NT2/D1 (cell line): ENCODE results near the gene DUSP22.

Experiments
- SUZ12 ChIP-seq: IDR thresholded peaks from 2 replicates; pipeline ENCODE4 v1.6.1; 2011; ENCODE audit not compliant: insufficient read length, insufficient read depth; ENCODE audit errors: extremely low read depth
- YY1 ChIP-seq: IDR thresholded peaks from 2 replicates; pipeline ENCODE4 v1.6.1; 2011; ENCODE audit not compliant: insufficient read length, insufficient read depth
- ZNF274 ChIP-seq: IDR thresholded peaks from 2 replicates; pipeline ENCODE4 v1.6.1; 2011; ENCODE audit warnings: mild to moderate bottlenecking, low read depth, low read length

GRCh38 chr6:384898-385297 is 92.6 kb downstream of the DUSP22 start:
- TF ChIP-seq YY1 (no peak), ZNF274 (no peak), SUZ12 (no peak)
